ENCODE data around the gene NPR1.

- TF ChIP-seq CTCF (IDR thresholded peaks at IDR 0.05; ENCODE audit: insufficient read depth, low read length, poor library complexity, severe bottlenecking) = no peak
- no peak for TF ChIP-seq EZH2phosphoT487 (conservative IDR thresholded peaks at IDR 0.05; ENCODE audit: low read length)
Measured at GRCh38 chr1:153662269-153662668, 16.2 kb upstream of the NPR1 start.
